H1 (cell line): ENCODE data around the gene CWH43.

Source experiments
- BACH1 ChIP-seq: IDR thresholded peaks from 2 replicates; pipeline ENCODE4 v1.6.1; 2012; ENCODE audit warnings: low read length, improper control_type of control experiment
- CTCF ChIP-seq, 3 experiments: IDR thresholded peaks; 1 replicate in 2 of 3; 2 replicates in 1 of 3; pipeline versions ENCODE4 v1.5.1 to v1.6.1; 2011; ENCODE audit warnings: low read length in 3 of 3, mild to moderate bottlenecking in 3 of 3, inconsistent platforms in 2 of 3, low read depth in 1 of 3, moderate library complexity in 1 of 3; ENCODE audit not compliant: insufficient read depth in 1 of 3; ENCODE audit errors: control extremely low read depth in 1 of 3
- EP300 ChIP-seq, 2 experiments: IDR thresholded peaks; 1 replicate in 1 of 2; 2 replicates in 1 of 2; pipeline ENCODE4 v1.6.1; 2011 to 2012; ENCODE audit warnings: low read depth in 2 of 2, low read length in 2 of 2, mild to moderate bottlenecking in 2 of 2, borderline replicate concordance in 1 of 2, inconsistent platforms in 1 of 2, moderate library complexity in 1 of 2
- EZH2 ChIP-seq: fragments of 200-600 bp; sonication (generic); IDR thresholded peaks from 2 replicates; pipeline ENCODE4 v1.7.1; 2012; ENCODE audit warnings: low read depth, mild to moderate bottlenecking, moderate library complexity, low read length, inconsistent platforms; ENCODE audit not compliant: severe bottlenecking
- GABPA ChIP-seq: IDR thresholded peaks from 2 replicates; pipeline ENCODE4 v1.6.1; 2011; ENCODE audit warnings: mild to moderate bottlenecking, low read length, moderate library complexity, borderline replicate concordance; ENCODE audit not compliant: insufficient read depth
- GTF2F1 ChIP-seq: IDR thresholded peaks from 2 replicates; pipeline ENCODE4 v1.6.1; 2012; ENCODE audit warnings: low read depth, low read length, improper control_type of control experiment, borderline replicate concordance
- KDM1A ChIP-seq: fragments of 200-600, 300-600 bp; sonication (generic); IDR thresholded peaks from 2 replicates; pipeline ENCODE4 v1.7.1; 2016; ENCODE audit warnings: mild to moderate bottlenecking, low read length, borderline replicate concordance
- KDM5A ChIP-seq: fragments of 200-600 bp; IDR thresholded peaks from 2 replicates; pipeline ENCODE4 v1.7.1; 2012; ENCODE audit warnings: mild to moderate bottlenecking, low read length, inconsistent platforms, mixed read lengths
- MAX ChIP-seq: IDR thresholded peaks from 2 replicates; pipeline ENCODE4 v1.6.1; 2012; ENCODE audit warnings: inconsistent platforms
- POLR2A ChIP-seq, 2 experiments: IDR thresholded peaks; 1 replicate in 1 of 2; 2 replicates in 1 of 2; pipeline ENCODE4 v1.6.1; 2011; ENCODE audit warnings: low read depth in 2 of 2, low read length in 2 of 2, mild to moderate bottlenecking in 2 of 2; ENCODE audit errors: control extremely low read depth in 1 of 2
- POLR2AphosphoS5 ChIP-seq: IDR thresholded peaks from 2 replicates; pipeline ENCODE4 v1.6.1; 2011; ENCODE audit warnings: low read depth, low read length
- RAD21 ChIP-seq, 2 experiments: IDR thresholded peaks in 1 of 2; conservative IDR thresholded peaks in 1 of 2; 2 replicates each; pipeline ENCODE4 v1.6.1; 2011; ENCODE audit warnings: low read depth in 2 of 2, low read length in 2 of 2, improper control_type of control experiment in 1 of 2, inconsistent platforms in 1 of 2, mild to moderate bottlenecking in 1 of 2, moderate library complexity in 1 of 2
- SIN3A ChIP-seq, 2 experiments: IDR thresholded peaks in 1 of 2; conservative IDR thresholded peaks in 1 of 2; 2 replicates each; pipeline ENCODE4 v1.6.1; 2011 to 2012; ENCODE audit warnings: low read length in 2 of 2, improper control_type of control experiment in 1 of 2, low read depth in 1 of 2, mild to moderate bottlenecking in 1 of 2
- ZNF274 ChIP-seq: IDR thresholded peaks from 2 replicates; pipeline ENCODE4 v1.7.0; 2012; ENCODE audit warnings: low read length, borderline replicate concordance; ENCODE audit errors: extremely low read depth

- TF ChIP-seq CTCF (IDR thresholded peaks at IDR 0.05; ENCODE audit: control extremely low read depth in 1 of 3, insufficient read depth in 1 of 3, low read depth in 1 of 3, low read length in 3 of 3), result no peak
- TF ChIP-seq POLR2A (IDR thresholded peaks at IDR 0.05; ENCODE audit: control extremely low read depth in 1 of 2, low read depth in 2 of 2, low read length in 2 of 2), result no peak
- TF ChIP-seq MAX, result no peak
- TF ChIP-seq ZNF274, result no peak
- no peak for TF ChIP-seq POLR2AphosphoS5
- no peak for TF ChIP-seq KDM1A
- TF ChIP-seq RAD21 (IDR thresholded peaks at IDR 0.05 in 1 of 2, conservative IDR thresholded peaks at IDR 0.05 in 1 of 2; ENCODE audit: low read depth in 2 of 2, low read length in 2 of 2), result no peak
- no peak for TF ChIP-seq GTF2F1
- no peak for TF ChIP-seq SIN3A (conservative IDR thresholded peaks at IDR 0.05 in 1 of 2, IDR thresholded peaks at IDR 0.05 in 1 of 2; ENCODE audit: low read depth in 1 of 2, low read length in 2 of 2)
- TF ChIP-seq EP300 (IDR thresholded peaks at IDR 0.05; ENCODE audit: borderline replicate concordance in 1 of 2, low read depth in 2 of 2, low read length in 2 of 2), result no peak
- no peak for TF ChIP-seq KDM5A
- no peak for TF ChIP-seq GABPA
- no peak for TF ChIP-seq BACH1
- TF ChIP-seq EZH2, result no peak
Observed at GRCh38 chr4:48979914-48980579, 6.0 kb upstream of the CWH43 start.
